BE2C (cell line): ENCODE results near the gene ZKSCAN3.

ENCODE experiments used
- DNase-seq: peaks from one replicate; pipeline ENCODE4 v3.0.0-alpha.2; 2020
- H3K27me3 ChIP-seq: fragments of 250-450 bp; sonication (Bioruptor Pico); 2 replicates; pipeline ENCODE4 v1.5.1; 2020; ENCODE audit warnings: mild to moderate bottlenecking
- H3K36me3 ChIP-seq: fragments of 250-450 bp; sonication (Bioruptor Pico); 2 replicates; pipeline ENCODE4 v1.5.1; 2020; ENCODE audit warnings: mild to moderate bottlenecking
- H3K4me1 ChIP-seq: fragments of 250-450 bp; sonication (Bioruptor Pico); 2 replicates; pipeline ENCODE4 v1.5.1; 2020
- H3K4me3 ChIP-seq: 2 replicates; pipeline ENCODE4 v1.5.1; 2011; ENCODE audit warnings: low read depth, low read length
- H3K9me3 ChIP-seq: fragments of 250-450 bp; sonication (Bioruptor Pico); 2 replicates; pipeline ENCODE4 v1.5.1; 2020
- TF ChIP-seq, protein P1 (sequence below): IDR thresholded peaks from 2 replicates; pipeline ENCODE4 v1.5.1; 2012; ENCODE audit warnings: mild to moderate bottlenecking, low read depth, low read length

ZKSCAN3 gene

DNA sequence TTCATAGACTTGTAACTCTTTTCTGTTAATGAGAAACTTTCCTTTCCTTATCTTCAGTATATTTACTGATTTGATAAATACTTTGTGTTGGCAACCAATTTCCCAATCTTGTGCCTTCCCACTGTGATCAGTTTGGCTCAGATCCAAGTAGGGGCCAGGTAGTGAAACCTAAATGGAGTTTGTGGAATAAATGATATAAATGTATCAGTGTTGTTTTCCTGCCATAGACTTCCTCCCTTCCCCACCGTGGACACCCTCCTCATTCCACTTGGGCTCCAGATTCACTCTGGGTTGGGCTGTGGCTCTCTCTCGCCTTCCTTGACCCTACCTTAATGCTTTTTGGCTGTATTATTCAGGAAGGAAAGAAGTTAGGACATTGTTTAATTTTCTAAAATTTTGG, 1.3 kb downstream of the ZKSCAN3 start:
- Histone ChIP-seq H3K4me3 (peak overlapping the region; percentile 83), H3K36me3 (no peaks in the 10 kb centered on the region), H3K27me3 (peaks cover 10% of the 10 kb centered on the region), H3K9me3 (no peaks in the 10 kb centered on the region), H3K4me1 (no peaks in the 10 kb centered on the region)
- TF ChIP-seq, protein P1, sequence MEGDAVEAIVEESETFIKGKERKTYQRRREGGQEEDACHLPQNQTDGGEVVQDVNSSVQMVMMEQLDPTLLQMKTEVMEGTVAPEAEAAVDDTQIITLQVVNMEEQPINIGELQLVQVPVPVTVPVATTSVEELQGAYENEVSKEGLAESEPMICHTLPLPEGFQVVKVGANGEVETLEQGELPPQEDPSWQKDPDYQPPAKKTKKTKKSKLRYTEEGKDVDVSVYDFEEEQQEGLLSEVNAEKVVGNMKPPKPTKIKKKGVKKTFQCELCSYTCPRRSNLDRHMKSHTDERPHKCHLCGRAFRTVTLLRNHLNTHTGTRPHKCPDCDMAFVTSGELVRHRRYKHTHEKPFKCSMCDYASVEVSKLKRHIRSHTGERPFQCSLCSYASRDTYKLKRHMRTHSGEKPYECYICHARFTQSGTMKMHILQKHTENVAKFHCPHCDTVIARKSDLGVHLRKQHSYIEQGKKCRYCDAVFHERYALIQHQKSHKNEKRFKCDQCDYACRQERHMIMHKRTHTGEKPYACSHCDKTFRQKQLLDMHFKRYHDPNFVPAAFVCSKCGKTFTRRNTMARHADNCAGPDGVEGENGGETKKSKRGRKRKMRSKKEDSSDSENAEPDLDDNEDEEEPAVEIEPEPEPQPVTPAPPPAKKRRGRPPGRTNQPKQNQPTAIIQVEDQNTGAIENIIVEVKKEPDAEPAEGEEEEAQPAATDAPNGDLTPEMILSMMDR = no peak
- DNase-seq = no peak

DNA sequence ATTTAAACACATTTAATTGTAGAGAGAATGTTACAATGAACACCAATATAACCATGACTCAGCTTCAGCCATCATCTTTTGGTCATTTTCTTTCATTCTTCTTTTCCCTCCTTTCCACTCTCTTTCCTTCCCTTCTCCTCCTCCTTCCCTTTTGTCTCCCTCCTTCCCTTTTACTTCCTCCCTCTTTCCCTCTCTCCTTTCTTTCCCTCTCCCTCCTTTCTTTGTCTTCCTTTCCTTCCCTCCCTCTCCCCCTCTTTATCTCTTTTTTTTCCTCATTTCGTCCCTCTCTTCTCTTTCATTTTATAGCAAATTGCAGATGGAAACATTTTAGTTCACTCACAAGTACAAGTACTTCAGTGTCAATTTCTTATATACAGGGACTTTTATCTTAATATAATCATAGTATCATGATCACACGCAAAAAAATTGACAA, 1.8 kb downstream of the ZKSCAN3 start:
- Histone ChIP-seq H3K36me3 (no peaks in the 10 kb centered on the region), H3K27me3 (peaks cover 8% of the 10 kb centered on the region), H3K4me1 (no peaks in the 10 kb centered on the region), H3K4me3 (no peak overlapping the region), H3K9me3 (no peaks in the 10 kb centered on the region)
- no peak for DNase-seq
- TF ChIP-seq, protein P1 = no peak

GRCh38 chr6:28353356-28353755, 3.6 kb downstream of the ZKSCAN3 start:
- H3K4me1 ChIP-seq = no peaks in the 10 kb centered on the region
- H3K36me3 ChIP-seq = no peaks in the 10 kb centered on the region
- DNase-seq = no peak
- H3K27me3 ChIP-seq = no peaks in the 10 kb centered on the region
- no peak overlapping the region for H3K4me3 ChIP-seq
- H3K9me3 ChIP-seq = no peaks in the 10 kb centered on the region
- TF ChIP-seq, protein P1 = no peak

- DNase-seq = peak; percentile 22
Measured at GRCh38 chr6:28353981-28354676, 4.4 kb downstream of the ZKSCAN3 start.

DNA sequence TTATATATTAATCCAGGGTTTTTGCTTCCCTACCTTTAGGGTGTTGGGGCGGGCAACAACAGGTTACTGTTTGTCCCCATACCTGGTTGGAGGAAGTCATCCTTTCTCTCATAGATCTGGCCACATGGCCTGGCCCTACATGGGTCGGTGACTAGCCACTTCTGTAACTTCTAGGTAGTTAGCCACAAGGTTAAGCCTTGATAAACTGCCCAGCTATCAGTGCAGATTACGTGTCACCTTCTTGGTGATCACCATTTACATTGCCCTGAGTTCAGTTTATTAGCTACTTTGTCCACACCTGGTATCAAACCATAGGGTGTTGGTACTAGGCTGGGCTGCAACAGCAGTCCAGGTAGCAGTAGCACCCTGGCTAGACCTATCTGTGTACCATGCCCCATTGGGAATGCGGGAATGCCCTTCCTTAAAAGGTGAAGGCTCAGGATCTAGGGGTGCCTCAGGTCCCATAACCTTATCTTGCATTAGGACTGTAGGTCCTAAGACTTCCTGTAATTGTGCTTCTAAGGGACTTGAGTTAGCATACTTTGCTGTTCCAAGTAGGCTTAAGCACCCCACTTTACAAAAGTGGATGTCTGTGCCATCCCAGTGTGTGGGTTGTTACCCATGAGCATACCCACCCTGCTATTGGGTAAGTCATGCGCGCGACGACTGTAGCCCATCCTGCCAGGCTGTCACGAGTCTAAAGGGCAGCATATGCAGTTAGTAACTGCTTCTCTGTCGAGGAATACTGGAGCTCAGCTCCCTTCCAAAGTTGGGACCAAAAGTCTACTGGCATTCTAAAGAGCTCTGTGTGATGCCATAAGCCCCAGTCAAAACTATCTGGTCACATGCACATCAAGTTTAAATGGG, 5.2 kb downstream of the ZKSCAN3 start:
- Histone ChIP-seq H3K27me3 (no peaks in the 10 kb centered on the region), H3K9me3 (no peaks in the 10 kb centered on the region), H3K4me1 (no peaks in the 10 kb centered on the region), H3K36me3 (no peaks in the 10 kb centered on the region), H3K4me3 (peak overlapping the region; percentile 89; the same call in 1 of the 2 replicates)
- DNase-seq = no peak
- TF ChIP-seq, protein P1 = no peak

More at GRCh38 chr6:28353981-28354676, 4.4 kb downstream of the ZKSCAN3 start:
- no peaks in the 10 kb centered on the region for H3K27me3 ChIP-seq
- no peaks in the 10 kb centered on the region for H3K9me3 ChIP-seq
- no peaks in the 10 kb centered on the region for H3K4me1 ChIP-seq
- H3K4me3 ChIP-seq = no peak overlapping the region
- TF ChIP-seq, protein P1 = no peak
- no peaks in the 10 kb centered on the region for H3K36me3 ChIP-seq
